GM12878 (cell line): ENCODE results near the gene TBC1D19. TPM values are rescaled to one million over a fixed set of nuclear protein-coding genes. Genes with fewer than 3 reads are reported as not detected.

Experiments used
- BHLHE40 ChIP-seq, 2 experiments: fragments of 450-650 bp in 1 of 2; IDR thresholded peaks; 2 replicates each; pipeline ENCODE4 v1.6.1; 2011 to 2017; ENCODE audit warnings: low read depth in 2 of 2, borderline replicate concordance in 1 of 2, improper control_type of control experiment in 1 of 2, low read length in 1 of 2, mild to moderate bottlenecking in 1 of 2
- BMI1 ChIP-seq: fragments of 450-650 bp; IDR thresholded peaks from 2 replicates; pipeline ENCODE4 v1.6.1; 2016; ENCODE audit warnings: mild to moderate bottlenecking, moderate library complexity, borderline replicate concordance
- CBX3 ChIP-seq: fragments of 200-600 bp; sonication (generic); IDR thresholded peaks from 2 replicates; pipeline ENCODE4 v1.6.1; 2016; ENCODE audit warnings: low read depth, borderline replicate concordance
- DPF2 ChIP-seq: fragments of 450-650 bp; IDR thresholded peaks from 2 replicates; pipeline ENCODE4 v1.6.1; 2017; ENCODE audit warnings: mild to moderate bottlenecking
- EED ChIP-seq: sonication (generic); IDR thresholded peaks from 2 replicates; pipeline ENCODE4 v1.6.1; 2016; ENCODE audit warnings: antibody characterized with exemption, low read depth
- EP300 ChIP-seq, 2 experiments: fragments of 150-350 bp in 1 of 2; IDR thresholded peaks; 2 replicates each; pipeline ENCODE4 v1.6.1; 2011 to 2012; ENCODE audit warnings: low read depth in 2 of 2, low read length in 2 of 2, borderline replicate concordance in 1 of 2, improper control_type of control experiment in 1 of 2, inconsistent platforms in 1 of 2; ENCODE audit not compliant: control insufficient read depth in 1 of 2
- GABPA ChIP-seq: IDR thresholded peaks from 2 replicates; pipeline ENCODE4 v1.6.1; 2014; ENCODE audit warnings: antibody characterized with exemption, low read depth, mild to moderate bottlenecking, inconsistent platforms
- HCFC1 ChIP-seq: fragments of 150-350 bp; IDR thresholded peaks from 2 replicates; pipeline ENCODE4 v1.6.1; 2014; ENCODE audit warnings: low read length
- HDGF ChIP-seq: fragments of 450-650 bp; IDR thresholded peaks from 2 replicates; pipeline ENCODE4 v1.6.1; 2016; ENCODE audit warnings: antibody characterized with exemption
- MTA2 ChIP-seq: fragments of 450-650 bp; IDR thresholded peaks from 2 replicates; pipeline ENCODE4 v1.6.1; 2016; ENCODE audit warnings: low read depth, mild to moderate bottlenecking, moderate library complexity
- NFYA ChIP-seq: IDR thresholded peaks from 2 replicates; pipeline ENCODE4 v1.6.1; 2011; ENCODE audit warnings: low read depth, mild to moderate bottlenecking, low read length, improper control_type of control experiment, borderline replicate concordance
- PBX3 ChIP-seq: IDR thresholded peaks from 2 replicates; pipeline ENCODE4 v1.6.1; 2011; ENCODE audit warnings: mild to moderate bottlenecking, low read depth, low read length, moderate library complexity; ENCODE audit not compliant: insufficient replicate concordance
- PML ChIP-seq: IDR thresholded peaks from 2 replicates; pipeline ENCODE4 v1.6.1; 2012; ENCODE audit warnings: low read length, inconsistent platforms
- POLR2A ChIP-seq: IDR thresholded peaks from 2 replicates; pipeline ENCODE4 v1.6.1; 2011; ENCODE audit warnings: low read depth, mild to moderate bottlenecking, low read length
- RAD51 ChIP-seq: fragments of 450-650 bp; IDR thresholded peaks from 2 replicates; pipeline ENCODE4 v1.6.1; 2016; ENCODE audit warnings: moderate library complexity, mild to moderate bottlenecking, inconsistent platforms
- RFX5 ChIP-seq: IDR thresholded peaks from 2 replicates; pipeline ENCODE4 v1.6.1; 2011; ENCODE audit warnings: low read depth, low read length, improper control_type of control experiment
- SMC3 ChIP-seq: IDR thresholded peaks from 2 replicates; pipeline ENCODE4 v1.6.1; 2011; ENCODE audit warnings: low read length, improper control_type of control experiment, borderline replicate concordance
- STAT3 ChIP-seq: IDR thresholded peaks from 2 replicates; pipeline ENCODE4 v1.6.1; 2011; ENCODE audit warnings: low read depth, low read length, improper control_type of control experiment
- TARDBP ChIP-seq: IDR thresholded peaks from 2 replicates; pipeline ENCODE4 v1.6.1; 2016; ENCODE audit warnings: borderline replicate concordance
- ZBTB11 ChIP-seq: fragments of 450-650 bp; formaldehyde crosslinking; IDR thresholded peaks from 2 replicates; pipeline ENCODE4 v1.5.0; 2022; ENCODE audit warnings: mild to moderate bottlenecking, missing genetic modification characterization
- polyA plus RNA-seq, 11 experiments: library from polyadenylated mRNA; depleted of rRNA in 4 of 11; unstranded in 6 of 11; stranded (reverse) in 5 of 11; fragments of >200 nt; fragmentation: Nextera tagmentation in 4 of 11; fragmentation: Illumina TruSeq in 1 of 11; extraction: Ambion mirVana in 4 of 11; extraction: Trizol in 1 of 11; gene quantifications; 1 replicate in 1 of 11; 2 replicates in 10 of 11; pipeline versions ENCODE4 v1.2.1 to v1.2.3, GENCODE V29; 2011 to 2016; ENCODE audit warnings: inconsistent platforms in 2 of 11, missing spikeins in 2 of 11, low read depth in 1 of 11
- total RNA-seq, 4 experiments: library from RNA; depleted of rRNA in 3 of 4; stranded (reverse); fragments of >200 nt in 3 of 4; fragmentation: Illumina TruSeq in 1 of 4; extraction: Trizol in 1 of 4; gene quantifications; 2 replicates each; pipeline versions ENCODE4 v1.2.1 to v1.2.3, GENCODE V29; 2013 to 2021
- TF ChIP-seq, protein P1 (sequence below): IDR thresholded peaks from 2 replicates; pipeline ENCODE4 v1.6.1; 2012; ENCODE audit warnings: low read length, inconsistent platforms
- TF ChIP-seq, protein P2 (sequence below): fragments of 450-650 bp; IDR thresholded peaks from 2 replicates; pipeline ENCODE4 v1.6.1; 2016; ENCODE audit warnings: mild to moderate bottlenecking, moderate library complexity, borderline replicate concordance

The TBC1D19 gene
- total and polyA plus RNA-seq, 10 of the 15 experiments (the other 5 are each of a cell fraction or from before 2014, with no cell fraction given), result 0.29 to 3.9 (median 2.1) TPM

DNA sequence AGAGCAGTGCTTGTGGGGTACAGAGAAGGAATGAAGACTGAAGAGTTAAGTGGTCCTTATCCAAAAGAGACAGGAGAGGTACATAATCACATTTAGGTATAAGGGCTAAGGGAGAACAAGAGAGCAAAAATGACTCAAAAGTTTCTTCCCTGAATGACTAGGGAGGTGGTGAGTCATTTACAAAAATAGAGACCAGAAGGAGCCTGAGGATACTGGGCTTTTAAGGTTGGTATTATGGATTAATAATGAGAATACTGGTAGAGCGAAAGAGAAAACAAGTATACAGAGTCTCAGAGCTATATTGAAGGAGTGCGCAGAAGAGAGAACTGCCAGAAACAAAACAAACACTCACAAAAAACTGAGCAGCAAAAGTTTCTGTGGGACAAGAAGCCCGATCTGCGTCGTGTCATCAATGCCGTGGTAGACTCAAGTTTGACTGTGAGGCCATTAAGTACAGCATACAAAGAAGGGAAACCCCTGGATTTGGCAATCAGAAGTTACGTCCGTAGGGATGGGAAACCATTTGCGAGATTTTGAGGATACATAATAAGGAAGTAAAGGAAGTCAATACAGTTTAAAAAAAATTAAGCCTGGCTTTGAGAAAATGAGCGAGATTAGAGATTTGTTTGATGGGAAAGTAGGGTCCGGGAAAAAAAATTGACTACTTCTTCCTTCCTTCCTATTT is 147.6 kb downstream of the TBC1D19 start (continued):
- TF ChIP-seq HCFC1, result no peak
- TF ChIP-seq RAD51, result no peak
- no peak for TF ChIP-seq MTA2
- TF ChIP-seq TARDBP, result no peak
- TF ChIP-seq POLR2A, result no peak
- no peak for TF ChIP-seq BMI1
- no peak for TF ChIP-seq BHLHE40 (IDR thresholded peaks at IDR 0.05; ENCODE audit: borderline replicate concordance in 1 of 2, low read depth in 2 of 2, low read length in 1 of 2)
- peak; percentile 70 for TF ChIP-seq EED
- TF ChIP-seq, protein P1, sequence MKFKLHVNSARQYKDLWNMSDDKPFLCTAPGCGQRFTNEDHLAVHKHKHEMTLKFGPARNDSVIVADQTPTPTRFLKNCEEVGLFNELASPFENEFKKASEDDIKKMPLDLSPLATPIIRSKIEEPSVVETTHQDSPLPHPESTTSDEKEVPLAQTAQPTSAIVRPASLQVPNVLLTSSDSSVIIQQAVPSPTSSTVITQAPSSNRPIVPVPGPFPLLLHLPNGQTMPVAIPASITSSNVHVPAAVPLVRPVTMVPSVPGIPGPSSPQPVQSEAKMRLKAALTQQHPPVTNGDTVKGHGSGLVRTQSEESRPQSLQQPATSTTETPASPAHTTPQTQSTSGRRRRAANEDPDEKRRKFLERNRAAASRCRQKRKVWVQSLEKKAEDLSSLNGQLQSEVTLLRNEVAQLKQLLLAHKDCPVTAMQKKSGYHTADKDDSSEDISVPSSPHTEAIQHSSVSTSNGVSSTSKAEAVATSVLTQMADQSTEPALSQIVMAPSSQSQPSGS, result peak; percentile 98
- TF ChIP-seq NFYA, result no peak
- TF ChIP-seq GABPA, result peak; percentile 79
- TF ChIP-seq RFX5, result no peak
- TF ChIP-seq STAT3, result no peak
- TF ChIP-seq, protein P2, sequence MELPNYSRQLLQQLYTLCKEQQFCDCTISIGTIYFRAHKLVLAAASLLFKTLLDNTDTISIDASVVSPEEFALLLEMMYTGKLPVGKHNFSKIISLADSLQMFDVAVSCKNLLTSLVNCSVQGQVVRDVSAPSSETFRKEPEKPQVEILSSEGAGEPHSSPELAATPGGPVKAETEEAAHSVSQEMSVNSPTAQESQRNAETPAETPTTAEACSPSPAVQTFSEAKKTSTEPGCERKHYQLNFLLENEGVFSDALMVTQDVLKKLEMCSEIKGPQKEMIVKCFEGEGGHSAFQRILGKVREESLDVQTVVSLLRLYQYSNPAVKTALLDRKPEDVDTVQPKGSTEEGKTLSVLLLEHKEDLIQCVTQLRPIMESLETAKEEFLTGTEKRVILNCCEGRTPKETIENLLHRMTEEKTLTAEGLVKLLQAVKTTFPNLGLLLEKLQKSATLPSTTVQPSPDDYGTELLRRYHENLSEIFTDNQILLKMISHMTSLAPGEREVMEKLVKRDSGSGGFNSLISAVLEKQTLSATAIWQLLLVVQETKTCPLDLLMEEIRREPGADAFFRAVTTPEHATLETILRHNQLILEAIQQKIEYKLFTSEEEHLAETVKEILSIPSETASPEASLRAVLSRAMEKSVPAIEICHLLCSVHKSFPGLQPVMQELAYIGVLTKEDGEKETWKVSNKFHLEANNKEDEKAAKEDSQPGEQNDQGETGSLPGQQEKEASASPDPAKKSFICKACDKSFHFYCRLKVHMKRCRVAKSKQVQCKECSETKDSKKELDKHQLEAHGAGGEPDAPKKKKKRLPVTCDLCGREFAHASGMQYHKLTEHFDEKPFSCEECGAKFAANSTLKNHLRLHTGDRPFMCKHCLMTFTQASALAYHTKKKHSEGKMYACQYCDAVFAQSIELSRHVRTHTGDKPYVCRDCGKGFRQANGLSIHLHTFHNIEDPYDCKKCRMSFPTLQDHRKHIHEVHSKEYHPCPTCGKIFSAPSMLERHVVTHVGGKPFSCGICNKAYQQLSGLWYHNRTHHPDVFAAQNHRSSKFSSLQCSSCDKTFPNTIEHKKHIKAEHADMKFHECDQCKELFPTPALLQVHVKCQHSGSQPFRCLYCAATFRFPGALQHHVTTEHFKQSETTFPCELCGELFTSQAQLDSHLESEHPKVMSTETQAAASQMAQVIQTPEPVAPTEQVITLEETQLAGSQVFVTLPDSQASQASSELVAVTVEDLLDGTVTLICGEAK, result no peak
- TF ChIP-seq DPF2, result no peak
- TF ChIP-seq CBX3, result no peak
- no peak for TF ChIP-seq PBX3
- no peak for TF ChIP-seq HDGF
- no peak for TF ChIP-seq ZBTB11
- TF ChIP-seq SMC3, result no peak
- TF ChIP-seq PML, result peak; percentile 62; the same call in 1 of the 2 replicates
- TF ChIP-seq EP300 (IDR thresholded peaks at IDR 0.05; ENCODE audit: borderline replicate concordance in 1 of 2, control insufficient read depth in 1 of 2, low read depth in 2 of 2, low read length in 2 of 2), result no peak
